Measurements from ENCODE around the gene DHX8. TPM values are rescaled to one million over a fixed set of nuclear protein-coding genes. Genes with fewer than 3 reads are reported as not detected.

Gene DHX8
- total and polyA plus RNA-seq, 10 of the 15 experiments (the other 5 are each of a cell fraction or from before 2014, with no cell fraction given), result 27.6 to 50.4 (median 35.7) TPM

- ATAC-seq (no peak), DNase-seq (ENCODE audit: low read depth, low spot score) (no peak), FAIRE-seq (no peak)
- in situ Hi-C loops (cut with MboI) (no loop called here), intact Hi-C loops (cut with micrococcal nuclease; ENCODE audit: unreplicated experiment) (no loop called here)
- no peak overlapping the region for H3K9ac ChIP-seq (ENCODE audit: control insufficient read depth, insufficient read depth, low read length)
- SMC1A ChIA-PET (ENCODE audit: uncharacterized antibody, unreplicated experiment), result interaction anchor here (1.0 to 1.8 kb wide), 3 partner anchors 16 to 20 kb away, joined by 3 to 10 read pairs (median 8); no protein-coding TSS in a partner anchor
- RAD21 ChIA-PET (ENCODE audit: unreplicated experiment), result interaction anchor here (1.1 kb wide), 2 partner anchors 14 to 15 kb away, joined by 3 read pairs; no protein-coding TSS in a partner anchor
- POLR2A ChIA-PET, result no interaction called here
- H3K4me2 ChIP-seq (ENCODE audit: control insufficient read depth, insufficient read depth), result no peak overlapping the region
- no peaks in the 10 kb centered on the region for H3K9me3 ChIP-seq (replicated peaks; ENCODE audit: control insufficient read depth, insufficient read depth, low read length)
- 45% methylated on average over 7 of the region's 7 CpGs for WGBS (ENCODE audit: insufficient coverage, insufficient replicate concordance, low lambda C conversion rate, missing lambda C conversion rate)
- H3K79me2 ChIP-seq (ENCODE audit: control insufficient read depth, insufficient read depth, low read length), result no peaks in the 10 kb centered on the region
- peaks cover 3 to 6% of the 10 kb centered on the region in 2 experiments; a peak in 2 of 4 replicates for H3K27me3 ChIP-seq (replicated peaks in 1 of 2; ENCODE audit: control insufficient read depth in 2 of 2, insufficient read depth in 2 of 2, low read length in 1 of 2)
- no TSS peak for BruUV-seq (replicated peaks)
- CTCF ChIA-PET, result interaction anchor here (0.6 to 1.3 kb wide), 2 partner anchors 16 to 171 kb away, joined by 4 to 6 read pairs; no protein-coding TSS in a partner anchor
- no peak overlapping the region for H2AFZ ChIP-seq (ENCODE audit: control insufficient read depth, low read depth, low read length)
- H4K20me1 ChIP-seq (ENCODE audit: control insufficient read depth, insufficient read depth), result no peaks in the 10 kb centered on the region
- H3K27ac ChIP-seq (ENCODE audit: control insufficient read depth, insufficient read depth), result no peak overlapping the region
- no peak overlapping the region for H3K4me3 ChIP-seq
- no peaks in the 10 kb centered on the region; the same call in 1 of the 2 replicates for H3K4me1 ChIP-seq (ENCODE audit: control insufficient read depth, insufficient read depth, low read length)
- H3K36me3 ChIP-seq (ENCODE audit: control insufficient read depth in 2 of 2, insufficient read depth in 2 of 2, low read length in 1 of 2), result no peaks in the 10 kb centered on the region
- TF ChIP-seq HDGF (IDR thresholded peaks at IDR 0.05) (no peak), TAF1 (IDR thresholded peaks at IDR 0.05; ENCODE audit: borderline replicate concordance, low read depth, low read length) (no peak), KAT2A (conservative IDR thresholded peaks at IDR 0.05; ENCODE audit: control insufficient read depth, low read depth, low read length) (no peak), MLLT1 (IDR thresholded peaks at IDR 0.05) (no peak), PRDM15 (CRISPR knock-in tag; IDR thresholded peaks at IDR 0.05) (no peak), BACH1 (IDR thresholded peaks at IDR 0.05; ENCODE audit: borderline replicate concordance) (no peak), SUPT20H (IDR thresholded peaks at IDR 0.05; ENCODE audit: borderline replicate concordance, control insufficient read depth, low read depth, low read length) (no peak), IRF5 (IDR thresholded peaks at IDR 0.05; ENCODE audit: borderline replicate concordance) (no peak), PML (IDR thresholded peaks at IDR 0.05; ENCODE audit: low read length) (no peak), ETV6 (conservative IDR thresholded peaks at IDR 0.05 in 1 of 2, IDR thresholded peaks at IDR 0.05 in 1 of 2; ENCODE audit: borderline replicate concordance in 1 of 2, low read depth in 1 of 2) (no peak), RAD51 (IDR thresholded peaks at IDR 0.05) (no peak), SKIL (IDR thresholded peaks at IDR 0.05; ENCODE audit: low read depth, poor library complexity, severe bottlenecking) (no peak)
Observed at GRCh38 chr17:43560461-43561427, 77.0 kb downstream of the DHX8 start.
